ENCODE data around the gene PLAGL2. TPM values are rescaled to one million over a fixed set of nuclear protein-coding genes. Genes with fewer than 3 reads are reported as not detected.

PLAGL2 gene
- total and polyA plus RNA-seq, 9 of the 15 experiments (the other 6 are each of a cell fraction or from before 2014, with no cell fraction given): 3.1 to 24.3 (median 6.4) TPM

DNA sequence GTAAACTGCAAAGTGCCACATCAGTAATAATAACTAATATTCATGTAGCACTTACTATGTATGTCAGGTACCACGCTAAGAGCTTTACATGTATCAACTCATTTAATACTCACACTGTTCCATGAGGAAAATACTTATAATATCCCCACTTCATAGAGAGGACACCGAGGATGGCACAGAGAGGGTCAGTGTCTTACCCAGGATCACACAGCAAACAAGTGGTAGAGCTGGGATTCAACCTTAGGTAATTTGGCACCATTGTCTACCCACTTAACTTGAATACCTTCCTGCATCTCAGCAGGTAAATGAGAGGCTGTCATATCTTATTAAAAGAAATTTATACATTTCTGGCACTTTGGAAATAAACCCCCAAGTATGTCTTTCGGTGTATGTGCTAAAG is 8.2 kb upstream of the PLAGL2 start:
- Histone ChIP-seq H3K27ac (ENCODE audit: extremely low read depth, low read depth, low read length) (no peak overlapping the region), H3K9me3 (replicated peaks; ENCODE audit: control insufficient read depth, insufficient read depth, low read depth, low read length) (no peaks in the 10 kb centered on the region), H3K9ac (ENCODE audit: insufficient read depth in 1 of 2, low read depth in 2 of 2, low read length in 2 of 2) (no peak overlapping the region), H3K4me3 (no peak overlapping the region), H3K36me3 (ENCODE audit: control insufficient read depth, insufficient read depth, low read length) (peaks cover 89% of the 10 kb centered on the region), H3K27me3 (ENCODE audit: control insufficient read depth in 2 of 2, insufficient read depth in 2 of 2, low read length in 2 of 2) (no peaks in the 10 kb centered on the region), H2AFZ (ENCODE audit: low read depth, low read length) (no peak overlapping the region), H3K4me1 (replicated peaks in 1 of 2; ENCODE audit: control insufficient read depth in 2 of 2, insufficient read depth in 2 of 2, low read length in 2 of 2) (no peaks in the 10 kb centered on the region), H4K20me1 (replicated peaks; ENCODE audit: control insufficient read depth, insufficient read depth, low read length) (peaks cover 7% of the 10 kb centered on the region), H3K79me2 (ENCODE audit: control insufficient read depth, insufficient read depth, low read length) (peaks cover 6% of the 10 kb centered on the region; the same call in 2 of the 3 replicates), H3K4me2 (ENCODE audit: insufficient read depth, low read length) (no peak overlapping the region), H3K9me1 (ENCODE audit: control insufficient read depth, insufficient read depth, low read length) (no peaks in the 10 kb centered on the region)
- intact Hi-C loops (cut with micrococcal nuclease): no loop called here
- no peak for TF ChIP-seq ARHGAP35 (IDR thresholded peaks at IDR 0.05; ENCODE audit: partially characterized antibody)
- TF ChIP-seq KDM1A (IDR thresholded peaks at IDR 0.05): peak; percentile 26 to 32; a peak in 3 of 4 replicates
- peak; percentile 83 for TF ChIP-seq RBM25 (IDR thresholded peaks at IDR 0.05; ENCODE audit: low read depth, low read length, severe bottlenecking)
- no peak for TF ChIP-seq TOE1 (IDR thresholded peaks at IDR 0.05; ENCODE audit: borderline replicate concordance)
- TF ChIP-seq TOE1 (CRISPR knock-in tag; IDR thresholded peaks at IDR 0.05; ENCODE audit: borderline replicate concordance, low read depth): no peak
- peak; percentile 69; the same call in 1 of the 2 replicates for TF ChIP-seq BCOR (IDR thresholded peaks at IDR 0.05)
- TF ChIP-seq, protein P1, sequence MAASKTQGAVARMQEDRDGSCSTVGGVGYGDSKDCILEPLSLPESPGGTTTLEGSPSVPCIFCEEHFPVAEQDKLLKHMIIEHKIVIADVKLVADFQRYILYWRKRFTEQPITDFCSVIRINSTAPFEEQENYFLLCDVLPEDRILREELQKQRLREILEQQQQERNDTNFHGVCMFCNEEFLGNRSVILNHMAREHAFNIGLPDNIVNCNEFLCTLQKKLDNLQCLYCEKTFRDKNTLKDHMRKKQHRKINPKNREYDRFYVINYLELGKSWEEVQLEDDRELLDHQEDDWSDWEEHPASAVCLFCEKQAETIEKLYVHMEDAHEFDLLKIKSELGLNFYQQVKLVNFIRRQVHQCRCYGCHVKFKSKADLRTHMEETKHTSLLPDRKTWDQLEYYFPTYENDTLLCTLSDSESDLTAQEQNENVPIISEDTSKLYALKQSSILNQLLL (CRISPR knock-in tag; IDR thresholded peaks at IDR 0.05; ENCODE audit: borderline replicate concordance): no peak
- TF ChIP-seq BRCA1 (IDR thresholded peaks at IDR 0.05): no peak
- no peak for TF ChIP-seq BRCA1 (CRISPR knock-in tag; IDR thresholded peaks at IDR 0.05)
- no peak for TF ChIP-seq ARID2 (IDR thresholded peaks at IDR 0.05)
- TF ChIP-seq ZFP36 (IDR thresholded peaks at IDR 0.05; ENCODE audit: low read depth, low read length, partially characterized antibody): peak; percentile 84
- TF ChIP-seq PTRF (tag; IDR thresholded peaks at IDR 0.05): no peak
- 86% methylated on average over 3 of the region's 3 CpGs for WGBS (ENCODE audit: insufficient coverage, low coverage, missing lambda C conversion rate)
- ATAC-seq (no peak), DNase-seq (ENCODE audit: extremely low read depth in 1 of 4, low spot score in 3 of 4) (no peak), FAIRE-seq (no peak)
- in situ Hi-C loops (cut with MboI): no loop called here
- POLR2A ChIA-PET: no interaction called here
- CTCF ChIA-PET (ENCODE audit: low intra/inter-chr PET ratio): no interaction called here
- no TSS peak for BruUV-seq (replicated peaks)
